Cortex of kidney (tissue), 1 donor: ENCODE results near the gene KLHL35.
"Not testable (repeated sequence)": the region's sequence is repeated elsewhere in the genome, so short reads cannot be mapped to it uniquely, and the experiment has no call there.

Experiments used
- DNase-seq: peaks from one replicate; lab custom pipeline; 2025; lab: John Stamatoyannopoulos, UW

Gene KLHL35

DNA sequence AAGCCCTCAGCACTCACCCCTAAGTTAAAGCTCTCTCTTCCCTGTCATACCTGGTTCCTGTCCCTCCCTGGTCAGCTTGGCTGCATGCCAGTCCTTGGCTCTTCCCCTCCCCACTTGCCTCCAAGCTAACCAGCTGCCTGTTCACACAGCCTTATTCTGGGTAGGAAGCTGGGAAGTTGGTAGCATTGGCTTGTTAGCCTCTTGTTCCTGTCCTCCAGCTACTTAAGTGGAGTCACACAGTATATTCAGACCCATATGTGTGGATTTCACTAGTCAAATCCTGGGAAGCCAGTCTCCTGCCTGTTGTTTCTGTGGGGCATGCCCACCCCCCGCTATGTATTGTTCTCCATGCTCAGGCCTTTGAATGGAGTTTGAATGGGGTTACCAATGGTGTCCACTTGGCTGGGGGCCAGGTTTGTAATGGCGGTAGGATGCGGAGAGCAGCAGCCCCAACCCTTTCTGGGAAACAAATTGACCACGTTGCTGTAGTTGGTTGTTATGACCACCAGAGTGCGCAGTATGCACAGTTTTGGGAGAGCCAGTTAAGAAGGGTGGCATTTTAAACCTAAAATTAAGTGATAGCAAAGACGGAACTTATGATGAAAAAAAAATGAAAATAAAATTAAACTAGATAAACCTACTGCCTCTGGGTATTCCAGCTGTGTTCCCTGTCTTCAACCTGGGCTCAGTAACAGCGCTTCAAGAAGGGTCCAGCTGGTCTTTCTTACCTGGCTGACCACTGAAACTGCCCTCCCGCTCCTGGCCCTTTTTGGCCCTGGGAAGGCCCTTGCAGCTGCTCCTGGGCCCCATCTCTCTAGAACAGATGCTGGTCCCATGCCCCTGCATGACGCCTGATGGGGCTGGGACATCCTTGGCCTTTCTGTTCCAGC lies 44.4 kb downstream of the KLHL35 start:
- DNase-seq: no peak

GRCh38 chr11:75387736-75388294 lies 45.2 kb downstream of the KLHL35 start:
- no peak for DNase-seq

DNA sequence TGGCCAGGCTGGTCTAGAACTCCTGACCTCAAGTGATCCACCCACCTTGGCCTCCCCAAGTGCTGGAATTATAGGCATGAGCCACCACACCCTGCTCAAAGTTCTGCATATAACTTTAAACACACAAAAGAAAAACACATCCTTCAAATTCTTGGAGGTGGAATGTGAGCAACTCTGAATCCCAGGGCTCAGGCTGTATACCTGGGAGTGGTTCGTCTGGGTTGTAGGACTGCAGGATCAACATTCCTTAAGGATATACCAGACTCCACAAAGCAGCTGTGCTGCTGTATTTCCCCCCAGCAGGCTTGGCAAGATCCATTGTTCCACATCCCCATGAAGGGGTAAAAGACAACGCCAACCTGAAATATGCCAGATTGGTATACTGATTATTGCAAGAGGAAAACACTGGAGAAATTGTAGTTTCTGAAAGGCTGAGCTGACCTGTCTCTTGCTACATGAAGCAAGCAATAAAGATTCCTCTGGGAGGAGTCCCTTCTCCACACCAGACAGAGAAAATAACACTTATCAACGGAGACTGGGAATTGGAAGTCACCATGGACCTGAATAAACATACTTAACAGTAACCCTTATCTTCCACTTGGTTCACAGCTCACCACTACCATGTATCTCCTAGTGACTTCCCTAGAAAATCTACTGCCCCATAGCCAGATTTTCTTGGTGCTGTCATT lies 45.9 kb downstream of the KLHL35 start:
- no peak for DNase-seq

GRCh38 chr11:75384438-75385080 lies 48.4 kb downstream of the KLHL35 start:
- DNase-seq: no peak

GRCh38 chr11:75383246-75383645 lies 49.8 kb downstream of the KLHL35 start:
- no peak for DNase-seq

GRCh38 chr11:75380716-75381420 lies 52.1 kb downstream of the KLHL35 start:
- no peak for DNase-seq

- no peak for DNase-seq
Measured at GRCh38 chr11:75380245-75380644, 52.8 kb downstream of the KLHL35 start.

DNA sequence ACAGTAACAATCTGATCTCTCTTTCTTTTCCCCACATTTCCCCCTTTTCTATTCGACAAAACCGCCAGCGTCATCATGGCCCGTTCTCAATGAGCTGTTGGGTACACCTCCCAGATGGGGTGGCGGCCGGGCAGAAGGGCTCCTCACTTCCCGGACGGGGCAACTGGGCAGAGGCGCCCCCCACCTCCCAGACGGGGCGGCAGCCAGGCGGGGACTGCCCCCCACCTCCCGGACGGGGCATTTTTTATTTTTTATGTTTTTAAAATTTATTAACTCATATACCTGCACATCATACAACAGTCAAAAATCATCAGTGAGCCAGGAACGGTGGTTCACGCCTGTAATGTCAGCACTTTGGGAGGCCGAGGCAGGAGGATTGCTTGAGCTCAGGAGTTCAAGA lies 54.2 kb downstream of the KLHL35 start:
- DNase-seq: not testable (repeated sequence)

DNA sequence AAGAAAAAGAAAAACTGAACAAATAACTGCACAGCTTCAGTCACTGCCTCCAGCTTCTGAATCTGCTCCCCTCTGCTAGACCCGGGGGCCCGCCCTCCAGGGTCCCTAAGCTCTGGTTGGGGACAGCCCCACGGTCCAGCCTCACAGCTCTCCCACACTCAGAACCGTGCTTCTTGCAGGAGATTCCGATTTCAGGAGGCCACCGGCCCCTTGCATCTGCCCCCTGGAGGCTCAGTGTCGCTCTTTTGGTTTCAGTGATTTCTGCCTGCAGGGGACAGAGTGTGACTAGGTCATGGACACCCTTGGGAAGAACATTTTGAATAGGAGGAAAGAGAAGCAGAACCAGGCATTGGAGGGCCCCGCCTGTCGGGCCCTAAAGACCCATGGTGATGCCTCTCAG lies 56.8 kb downstream of the KLHL35 start:
- DNase-seq: no peak

DNA sequence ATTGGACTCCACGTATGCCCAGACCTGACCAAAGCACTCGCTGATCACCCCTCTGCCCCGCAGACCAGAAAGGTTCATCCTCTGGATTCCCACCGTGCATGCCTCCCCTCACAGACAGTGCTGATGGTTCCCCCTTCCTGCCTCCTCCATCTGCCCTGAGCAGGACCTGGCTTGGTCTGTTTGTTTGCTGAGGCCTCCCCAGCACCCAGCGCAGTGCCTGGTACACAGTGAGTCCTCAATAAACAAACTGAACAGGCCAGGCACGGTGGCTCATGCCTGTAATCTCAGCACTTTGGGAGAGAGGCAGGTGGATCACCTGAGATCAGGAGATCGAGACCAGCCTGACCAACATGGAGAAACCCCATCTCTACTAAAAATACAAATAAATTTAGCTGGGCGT lies 57.4 kb downstream of the KLHL35 start:
- DNase-seq: no peak

GRCh38 chr11:75374646-75375045 lies 58.4 kb downstream of the KLHL35 start:
- DNase-seq: no peak

GRCh38 chr11:75373201-75373600 lies 59.8 kb downstream of the KLHL35 start:
- DNase-seq: no peak
